Left lung (tissue), 10 donors: ENCODE measurements around the gene HEG1. TPM values are rescaled to one million over a fixed set of nuclear protein-coding genes. Genes with fewer than 3 reads are reported as not detected.
A peak's percentile ranks its signal among the peaks of the same experiment; 100 is the strongest.

Experiments
- ATAC-seq: fragments of 200-7000 bp; cut with Tn5 transposase; one replicate; pipeline ENCODE4 v1.9.1; 2020; ENCODE audit warnings: moderate library complexity
- DNase-seq, 4 donors: peaks; one replicate each; pipeline ENCODE4 v3.0.0-alpha.2; 2013 to 2020
- H3K27ac ChIP-seq, 2 donors: fragments of 200-600 bp; sonication (generic) in 1 of 2; one replicate each; pipeline versions ENCODE4 v1.5.0 to v1.8.0; 2020 to 2021
- H3K27me3 ChIP-seq, 2 donors: fragments of 200-600 bp; sonication (generic) in 1 of 2; one replicate each; pipeline versions ENCODE4 v1.5.0 to v1.8.0; 2020 to 2021
- H3K36me3 ChIP-seq, 2 donors: fragments of 200-600 bp; sonication (generic) in 1 of 2; one replicate each; pipeline versions ENCODE4 v1.5.0 to v1.8.0; 2020 to 2021
- H3K4me1 ChIP-seq, 2 donors: fragments of 200-600 bp; one replicate each; pipeline ENCODE4 v1.8.0; 2021
- H3K4me3 ChIP-seq, 2 donors: fragments of 200-600 bp; sonication (generic) in 1 of 2; one replicate each; pipeline versions ENCODE4 v1.5.0 to v1.8.0; 2020 to 2021; ENCODE audit warnings: mild to moderate bottlenecking in 1 of 2
- H3K9me3 ChIP-seq, 2 donors: fragments of 200-600 bp; sonication (generic) in 1 of 2; one replicate each; pipeline versions ENCODE4 v1.5.0 to v1.8.0; 2020 to 2021
- CTCF ChIP-seq, 2 donors: fragments of 200-600 bp; sonication (generic) in 1 of 2; IDR thresholded peaks; one replicate each; pipeline versions ENCODE4 v1.5.0 to v1.8.0; 2021; ENCODE audit warnings: antibody characterized with exemption in 2 of 2
- intact Hi-C, 2 donors: fragments of 100-400 bp; cut with DNase I; formaldehyde crosslinking; loops; one replicate each; pipeline versions ENCODE4 v1.11.2 to v1.14.2; 2022
- polyA plus RNA-seq, 6 donors: library from polyadenylated mRNA; unstranded; fragments of 120-200 nt; gene quantifications; one replicate each; pipeline ENCODE4 v1.2.1, GENCODE V29; 2013; ENCODE audit not compliant: insufficient read length in 6 of 6
- total RNA-seq, 2 donors: library from RNA; stranded (reverse); fragmentation: NEBNext Ultra II Directional; extraction: Animal tissue kit (Norgen Biotek cat#: 25700); gene quantifications; one replicate each; pipeline ENCODE4 v1.2.1, GENCODE V29; 2021
- donor health status: DM: no; HTN: yes; CAD: no.
- donor health status: DM: no; HTN: no; CAD: no.

Gene HEG1
- total and polyA plus RNA-seq, 8 donors, result 43.8 to 132 (median 58.2) TPM

- no peak overlapping the region for H3K4me3 ChIP-seq
- ATAC-seq, result peak; percentile 78
- no peaks in the 10 kb centered on the region for H3K36me3 ChIP-seq
- no peaks in the 10 kb centered on the region for H3K9me3 ChIP-seq
- no peaks in the 10 kb centered on the region for H3K27me3 ChIP-seq
- no peak for TF ChIP-seq CTCF (IDR thresholded peaks at IDR 0.05)
- intact Hi-C loops, result loop anchor here in 1 of 2 donors (10.0 kb wide), 1 partner anchor 72 kb away; no protein-coding TSS in a partner anchor
- DNase-seq, result peak in 1 of 4 donors; percentile 53
- peaks cover 17 to 33% of the 10 kb centered on the region in 2 donors for H3K4me1 ChIP-seq
- peak overlapping the region in 1 of 2 donors; percentile 60 for H3K27ac ChIP-seq
These were observed 7.3 kb upstream of the HEG1 start for GRCh38 chr3:125062904-125063618.

GRCh38 chr3:125061646-125062045, 5.8 kb upstream of the HEG1 start:
- H3K36me3 ChIP-seq, result no peaks in the 10 kb centered on the region
- H3K9me3 ChIP-seq, result no peaks in the 10 kb centered on the region
- no peak for TF ChIP-seq CTCF (IDR thresholded peaks at IDR 0.05)
- H3K27ac ChIP-seq, result peak overlapping the region; percentile 58 to 60
- peaks cover 0 to 3% of the 10 kb centered on the region in 2 donors for H3K27me3 ChIP-seq
- H3K4me3 ChIP-seq, result no peak overlapping the region
- peaks cover 17 to 43% of the 10 kb centered on the region in 2 donors for H3K4me1 ChIP-seq
- intact Hi-C loops, result loop anchor here in 1 of 2 donors (10.0 kb wide), 1 partner anchor 73 kb away; no protein-coding TSS in a partner anchor
- ATAC-seq (no peak), DNase-seq (no peak)

GRCh38 chr3:125061170-125061569, 5.4 kb upstream of the HEG1 start:
- H3K4me3 ChIP-seq, result no peak overlapping the region
- intact Hi-C loops, result loop anchor here in 1 of 2 donors (10.0 kb wide), 1 partner anchor 74 kb away; no protein-coding TSS in a partner anchor
- peak overlapping the region; percentile 58 to 60 for H3K27ac ChIP-seq
- DNase-seq (peak in 2 of 4 donors; percentile 76 to 88), ATAC-seq (peak; percentile 22)
- peaks cover 0 to 7% of the 10 kb centered on the region in 2 donors for H3K27me3 ChIP-seq
- H3K4me1 ChIP-seq, result peaks cover 20 to 47% of the 10 kb centered on the region in 2 donors
- no peaks in the 10 kb centered on the region for H3K9me3 ChIP-seq
- no peaks in the 10 kb centered on the region for H3K36me3 ChIP-seq
- TF ChIP-seq CTCF (IDR thresholded peaks at IDR 0.05), result no peak

- Histone ChIP-seq H3K4me3 (no peak overlapping the region), H3K9me3 (no peaks in the 10 kb centered on the region), H3K27me3 (peaks cover 0 to 19% of the 10 kb centered on the region in 2 donors), H3K36me3 (no peaks in the 10 kb centered on the region), H3K4me1 (peaks cover 20 to 52% of the 10 kb centered on the region in 2 donors), H3K27ac (no peak overlapping the region)
- DNase-seq (no peak), ATAC-seq (no peak)
- intact Hi-C loops, result loop anchor here in 1 of 2 donors (10.0 kb wide), 1 partner anchor 75 kb away; no protein-coding TSS in a partner anchor
- no peak for TF ChIP-seq CTCF (IDR thresholded peaks at IDR 0.05)
These were observed 3.9 kb upstream of the HEG1 start for GRCh38 chr3:125059488-125060245.

- Histone ChIP-seq H3K9me3 (no peaks in the 10 kb centered on the region), H3K4me3 (no peak overlapping the region), H3K4me1 (peaks cover 27 to 59% of the 10 kb centered on the region in 2 donors), H3K36me3 (no peaks in the 10 kb centered on the region), H3K27ac (no peak overlapping the region), H3K27me3 (peaks cover 0 to 19% of the 10 kb centered on the region in 2 donors)
- no peak for DNase-seq
- intact Hi-C loops, result no loop called here
- no peak for TF ChIP-seq CTCF (IDR thresholded peaks at IDR 0.05)
- ATAC-seq, result no peak
These were observed 3.2 kb upstream of the HEG1 start for GRCh38 chr3:125058959-125059358.
